Sigmoid colon (tissue), 7 donors: ENCODE data around the gene KRTAP9-8. TPM values are rescaled to one million over a fixed set of nuclear protein-coding genes. Genes with fewer than 3 reads are reported as not detected.
"Not testable (repeated sequence)": the region's sequence is repeated elsewhere in the genome, so short reads cannot be mapped to it uniquely, and the experiment has no call there.

Experiments
- DNase-seq: peaks from one replicate; pipeline ENCODE4 v3.0.0-alpha.2; 2019
- H3K27ac ChIP-seq, 4 donors: fragments of 200-600 bp; sonication (generic); one replicate each; pipeline ENCODE4 v1.5.1; 2016 to 2019; ENCODE audit warnings: mild to moderate bottlenecking in 1 of 4
- H3K27me3 ChIP-seq, 3 donors: fragments of 200-600 bp; sonication (generic); one replicate each; pipeline ENCODE4 v1.5.1; 2019; ENCODE audit warnings: mild to moderate bottlenecking in 1 of 3
- H3K36me3 ChIP-seq, 4 donors: fragments of 200-600 bp; sonication (generic); one replicate each; pipeline ENCODE4 v1.5.1; 2016 to 2019
- H3K4me1 ChIP-seq, 4 donors: fragments of 200-600 bp; sonication (generic); one replicate each; pipeline ENCODE4 v1.5.1; 2017 to 2019
- H3K4me3 ChIP-seq, 4 donors: fragments of 200-600 bp; sonication (generic); one replicate each; pipeline ENCODE4 v1.5.1; 2017 to 2019; ENCODE audit warnings: mild to moderate bottlenecking in 2 of 4, moderate library complexity in 1 of 4
- H3K9me3 ChIP-seq, 4 donors: fragments of 200-600 bp in 3 of 4; sonication (generic) in 3 of 4; one replicate each; pipeline versions ENCODE4 v1.5.1 to v1.6.1; 2013 to 2019
- CTCF ChIP-seq, 4 experiments: fragments of 450-650 bp in 3 of 4; fragments of 200-600 bp in 1 of 4; IDR thresholded peaks; one replicate each; pipeline ENCODE4 v1.5.1; 2016 to 2019; ENCODE audit warnings: antibody characterized with exemption in 4 of 4, mild to moderate bottlenecking in 3 of 4, moderate library complexity in 2 of 4
- EP300 ChIP-seq, 4 donors: sonication (generic); formaldehyde crosslinking; IDR thresholded peaks; one replicate each; pipeline ENCODE4 v1.6.1; 2017; ENCODE audit warnings: antibody characterized with exemption in 4 of 4
- POLR2A ChIP-seq, 2 donors: fragments of 450-650 bp; IDR thresholded peaks; one replicate each; pipeline ENCODE4 v1.6.1; 2016; ENCODE audit warnings: antibody characterized with exemption in 2 of 2, mild to moderate bottlenecking in 2 of 2, moderate library complexity in 2 of 2
- POLR2AphosphoS5 ChIP-seq, 4 donors: sonication (generic); formaldehyde crosslinking; IDR thresholded peaks; one replicate each; pipeline ENCODE4 v1.6.1; 2017; ENCODE audit warnings: antibody characterized with exemption in 4 of 4
- WGBS, 2 donors: extraction: QIAGEN DNeasy Blood & Tissue Kit; methylation state at CpG; one replicate each; pipeline ENCODE4 v1.1.7; 2013; 5-methylcytosine and 5-hydroxymethylcytosine counted together
- intact Hi-C: fragments of 100-400 bp; cut with DNase I; formaldehyde crosslinking; loops from one replicate; pipeline ENCODE4 v1.15.1; 2023
- polyA plus RNA-seq, 3 donors: library from polyadenylated mRNA; stranded (reverse); fragments of 200-250 nt; gene quantifications; one replicate each; pipeline ENCODE4 v1.2.3, GENCODE V29; 2013
- total RNA-seq, 4 donors: library from RNA; depleted of rRNA; stranded (reverse); fragments of >200 nt; gene quantifications; one replicate each; pipeline ENCODE4 v1.1.0, GENCODE V29; 2016
- donor health status: healthy with polysubstance abuse.
- donor health status: Bipolar disorder and iron deficiency.
- donor health status: healthy.

Gene KRTAP9-8
- total and polyA plus RNA-seq, 7 donors = not detected

DNA sequence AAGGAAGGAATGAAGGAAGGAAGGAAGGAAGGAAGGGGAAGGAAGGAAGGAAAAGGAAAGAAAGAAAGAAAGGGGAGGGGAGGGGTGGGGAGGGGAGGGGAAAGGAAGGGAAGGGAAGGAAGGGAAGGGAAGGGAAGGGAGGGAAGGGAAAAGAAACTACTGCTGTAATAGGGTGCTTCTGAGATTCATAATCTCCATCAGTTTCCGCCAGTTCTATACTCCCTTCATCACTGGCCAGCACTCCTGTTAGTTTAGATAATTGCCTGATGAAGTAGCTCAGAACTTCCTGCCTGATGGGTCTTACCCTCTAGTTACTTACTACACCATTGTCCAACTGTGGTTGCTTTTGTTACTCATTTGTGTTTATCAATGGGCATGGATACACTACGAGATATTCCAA lies 25.4 kb downstream of the KRTAP9-8 start:
- DNase-seq = no peak
- no peaks in the 10 kb centered on the region for H3K4me1 ChIP-seq
- intact Hi-C loops = no loop called here
- H3K4me3 ChIP-seq = no peak overlapping the region
- 70 to 86% methylated on average over 2 of the region's 2 CpGs for WGBS, 2 donors
- no peaks in the 10 kb centered on the region for H3K9me3 ChIP-seq
- H3K36me3 ChIP-seq = no peaks in the 10 kb centered on the region
- H3K27me3 ChIP-seq = peaks cover 0 to 13% (median 0%) of the 10 kb centered on the region in 3 donors
- TF ChIP-seq EP300 (IDR thresholded peaks at IDR 0.05) (no peak), POLR2A (IDR thresholded peaks at IDR 0.05) (no peak), POLR2AphosphoS5 (IDR thresholded peaks at IDR 0.05) (no peak), CTCF (IDR thresholded peaks at IDR 0.05) (no peak)
- H3K27ac ChIP-seq = no peak overlapping the region

GRCh38 chr17:41264599-41264998 lies 26.8 kb downstream of the KRTAP9-8 start:
- no peaks in the 10 kb centered on the region for H3K36me3 ChIP-seq
- no peak overlapping the region for H3K27ac ChIP-seq
- TF ChIP-seq POLR2AphosphoS5 (IDR thresholded peaks at IDR 0.05) = no peak
- TF ChIP-seq CTCF (IDR thresholded peaks at IDR 0.05) = no peak
- no peak for TF ChIP-seq POLR2A (IDR thresholded peaks at IDR 0.05)
- no peak for TF ChIP-seq EP300 (IDR thresholded peaks at IDR 0.05)
- intact Hi-C loops = loop anchor here (1.0 kb wide), 1 partner anchor 12 kb away; no protein-coding TSS in a partner anchor
- WGBS, 2 donors = 64 to 77% methylated on average over 3 of the region's 3 CpGs
- peaks cover 0 to 4% (median 0%) of the 10 kb centered on the region in 3 donors for H3K27me3 ChIP-seq
- H3K4me1 ChIP-seq = no peaks in the 10 kb centered on the region
- no peaks in the 10 kb centered on the region for H3K9me3 ChIP-seq
- DNase-seq = no peak
- no peak overlapping the region for H3K4me3 ChIP-seq

GRCh38 chr17:41265078-41265477 lies 27.3 kb downstream of the KRTAP9-8 start, which contains the start of gene KRTAP9-6:
KRTAP9-6 (plus strand) TSS chr17:41265378; CDS start chr17:41265378, 0 bp downstream.
- WGBS, 2 donors = 50 to 62% methylated on average over 2 of the region's 2 CpGs
- Histone ChIP-seq H3K27me3 (peaks cover 0 to 4% (median 0%) of the 10 kb centered on the region in 3 donors), H3K36me3 (no peaks in the 10 kb centered on the region), H3K4me1 (no peaks in the 10 kb centered on the region), H3K4me3 (no peak within 1 kb of the TSS), H3K27ac (no peak within 1 kb of the TSS), H3K9me3 (no peaks in the 10 kb centered on the region)
- no peak for DNase-seq
- intact Hi-C loops = no loop called here
- TF ChIP-seq CTCF (IDR thresholded peaks at IDR 0.05) (no peak), POLR2AphosphoS5 (IDR thresholded peaks at IDR 0.05) (no peak), EP300 (IDR thresholded peaks at IDR 0.05) (no peak)

GRCh38 chr17:41267711-41268110 lies 29.9 kb downstream of the KRTAP9-8 start:
- Histone ChIP-seq H3K4me1 (no peaks in the 10 kb centered on the region), H3K9me3 (no peaks in the 10 kb centered on the region), H3K4me3 (no peak overlapping the region), H3K27ac (no peak overlapping the region), H3K36me3 (no peaks in the 10 kb centered on the region), H3K27me3 (peaks cover 0 to 4% (median 0%) of the 10 kb centered on the region in 3 donors)
- intact Hi-C loops = no loop called here
- DNase-seq = no peak
- TF ChIP-seq POLR2A (IDR thresholded peaks at IDR 0.05) = no peak
- no peak for TF ChIP-seq EP300 (IDR thresholded peaks at IDR 0.05)
- no peak for TF ChIP-seq POLR2AphosphoS5 (IDR thresholded peaks at IDR 0.05)
- TF ChIP-seq CTCF (IDR thresholded peaks at IDR 0.05) = no peak
- WGBS, 2 donors = 90% methylated on average over 3 of the region's 3 CpGs; no CpG with 5 or more reads in 1 of the 2 donors

- DNase-seq, intact Hi-C loops, H3K4me1 ChIP-seq, H3K27me3 ChIP-seq, H3K36me3 ChIP-seq, H3K9me3 ChIP-seq, H3K4me3 ChIP-seq, H3K27ac ChIP-seq: not testable (repeated sequence)
- WGBS, 2 donors = 52% methylated on average over 1 of the region's 1 CpG; no CpG with 5 or more reads in 1 of the 2 donors
Measured at GRCh38 chr17:41271323-41271722, 33.5 kb downstream of the KRTAP9-8 start.
